Eye (tissue), 1 donor: ENCODE results near the gene ESYT1.

Experiments
- DNase-seq: peaks from one replicate; pipeline ENCODE4 v3.0.0-alpha.2; 2015

ESYT1 gene

GRCh38 chr12:56158029-56158925 lies 30.2 kb downstream of the ESYT1 start, which contains the start of gene MYL6:
MYL6 (plus strand) TSS chr12:56158359; CDS start chr12:56158402, 43 bp downstream.
- peak; percentile 99 for DNase-seq

GRCh38 chr12:56158926-56159461 lies 30.9 kb downstream of the ESYT1 start:
- DNase-seq = peak; percentile 75

GRCh38 chr12:56159482-56160192 lies 31.6 kb downstream of the ESYT1 start:
- DNase-seq = no peak

GRCh38 chr12:56160193-56160763 lies 32.2 kb downstream of the ESYT1 start:
- no peak for DNase-seq

GRCh38 chr12:56160894-56161689 lies 33.0 kb downstream of the ESYT1 start:
- DNase-seq = no peak

- DNase-seq = no peak
Observed at GRCh38 chr12:56161690-56162351, 33.8 kb downstream of the ESYT1 start.

- DNase-seq = peak; percentile 41
Observed at GRCh38 chr12:56162468-56163290, 34.6 kb downstream of the ESYT1 start.

- no peak for DNase-seq
Observed at GRCh38 chr12:56163533-56164344, 35.7 kb downstream of the ESYT1 start.

GRCh38 chr12:56164345-56164729 lies 36.3 kb downstream of the ESYT1 start:
- no peak for DNase-seq

GRCh38 chr12:56165369-56165768 lies 37.3 kb downstream of the ESYT1 start:
- no peak for DNase-seq

GRCh38 chr12:56169229-56169759 lies 41.2 kb downstream of the ESYT1 start:
- DNase-seq = no peak

- no peak for DNase-seq
Observed at GRCh38 chr12:56172839-56173238, 44.8 kb downstream of the ESYT1 start.

- DNase-seq = no peak
Observed at GRCh38 chr12:56178347-56178746, 50.3 kb downstream of the ESYT1 start.

GRCh38 chr12:56186957-56187356 lies 58.9 kb downstream of the ESYT1 start:
- DNase-seq = no peak

- peak; percentile 28 for DNase-seq
Observed at GRCh38 chr12:56188131-56188777, 60.2 kb downstream of the ESYT1 start.

- DNase-seq = no peak
Observed at GRCh38 chr12:56188778-56189098, 60.7 kb downstream of the ESYT1 start.

- peak; percentile 96 for DNase-seq
Observed at GRCh38 chr12:56189099-56189917, 61.2 kb downstream of the ESYT1 start, which contains the start of gene SMARCC2. SMARCC2 (minus strand) TSS chr12:56189483; CDS start chr12:56189461, 22 bp downstream.
